NCI-H446 (cell line): ENCODE results near the gene CETP.
"Not testable (repeated sequence)": the region's sequence is repeated elsewhere in the genome, so short reads cannot be mapped to it uniquely, and the experiment has no call there.

ENCODE experiments used
- DNase-seq, 2 experiments: peaks; one replicate each; lab custom pipeline; 2025; lab: John Stamatoyannopoulos, UW

CETP gene

GRCh38 chr16:56980792-56981724 is 19.3 kb downstream of the CETP start:
- no peak for DNase-seq

DNA sequence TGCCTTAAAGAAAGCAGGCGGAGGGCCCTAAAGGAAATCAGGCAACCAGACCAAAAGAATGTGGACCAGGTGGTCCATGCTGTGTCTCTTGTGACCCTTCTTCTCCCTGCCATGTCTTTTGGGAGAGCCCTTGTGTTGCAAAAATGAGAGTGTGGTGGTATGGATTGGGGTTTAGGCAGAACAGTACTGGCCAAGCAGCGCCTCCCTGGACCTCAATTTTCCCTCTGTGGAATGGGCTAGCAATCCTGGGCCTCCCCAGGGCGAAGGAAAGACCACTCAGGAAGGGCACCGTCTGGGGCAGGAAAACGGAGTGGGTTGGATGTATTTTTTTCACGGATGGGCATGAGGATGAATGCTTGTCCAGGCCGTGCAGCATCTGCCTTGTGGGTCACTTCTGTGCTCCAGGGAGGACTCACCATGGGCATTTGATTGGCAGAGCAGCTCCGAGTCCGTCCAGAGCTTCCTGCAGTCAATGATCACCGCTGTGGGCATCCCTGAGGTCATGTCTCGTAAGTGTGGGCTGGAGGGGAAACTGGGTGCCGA is 20.1 kb downstream of the CETP start:
- no peak for DNase-seq

DNA sequence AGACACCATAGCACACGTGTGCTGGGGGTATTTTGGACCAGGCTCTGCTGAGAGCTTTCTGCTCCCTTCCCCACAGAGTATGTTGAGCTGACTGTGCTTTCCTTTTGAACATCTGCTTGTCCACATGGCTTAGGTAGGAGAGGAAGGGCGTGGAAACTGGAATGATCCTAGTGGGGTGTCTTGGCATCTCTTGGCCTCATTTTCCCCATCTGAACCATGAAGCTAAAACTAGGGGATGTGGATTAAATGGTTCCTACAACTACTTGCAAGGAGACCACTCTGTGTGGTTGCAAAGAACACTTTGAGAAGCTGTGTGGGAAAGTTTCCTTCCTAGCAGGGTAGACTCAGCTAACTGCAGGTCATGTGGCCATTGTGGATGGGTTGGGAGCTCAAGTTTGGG is 20.9 kb downstream of the CETP start:
- no peak for DNase-seq

GRCh38 chr16:56983211-56983751 is 21.5 kb downstream of the CETP start:
- DNase-seq: no peak

DNA sequence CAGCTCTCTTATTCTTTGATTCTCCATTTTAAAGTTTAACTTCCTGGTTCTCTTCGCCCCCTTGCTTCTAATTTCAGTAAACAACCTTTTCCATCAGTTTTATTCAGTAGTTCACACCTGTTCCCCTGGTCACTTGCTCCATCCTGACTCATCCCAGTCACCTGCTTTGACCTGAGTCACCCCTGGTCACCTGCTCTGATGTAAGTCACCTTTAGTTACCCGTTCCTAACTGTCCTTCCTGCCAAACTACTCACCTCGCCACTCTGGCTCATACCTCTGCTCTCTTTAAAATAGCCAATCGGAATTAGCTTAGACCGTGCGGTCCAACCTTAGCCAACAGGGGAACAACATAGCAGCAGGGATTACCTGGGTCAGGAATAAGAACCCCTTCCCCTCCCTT is 22.9 kb downstream of the CETP start:
- no peak for DNase-seq

- DNase-seq: peak in 1 of 2 experiments; percentile 35
These were observed 23.7 kb downstream of the CETP start for GRCh38 chr16:56985288-56985961.

- no peak for DNase-seq
These were observed 24.2 kb downstream of the CETP start for GRCh38 chr16:56985962-56986360.

GRCh38 chr16:56986361-56986760 is 24.6 kb downstream of the CETP start:
- no peak for DNase-seq

DNA sequence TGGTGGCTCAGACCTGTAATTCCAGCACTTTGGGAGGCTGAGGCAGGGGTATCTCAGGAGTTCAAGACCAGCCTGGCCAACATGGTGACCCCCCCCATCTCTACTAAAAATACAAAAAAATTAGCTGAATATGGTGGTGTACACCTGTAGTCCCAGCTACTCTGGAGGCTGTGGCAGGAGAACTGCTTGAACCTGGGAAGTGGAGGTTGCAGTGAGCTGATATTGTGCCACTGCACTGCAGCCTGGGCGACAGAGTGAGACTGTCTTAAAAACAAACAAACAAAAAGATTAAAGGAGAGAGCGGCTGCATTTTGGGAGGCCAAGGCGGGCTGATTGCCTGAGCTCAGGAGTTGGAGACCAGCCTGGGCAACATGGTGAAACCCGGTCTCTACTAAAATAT is 25.2 kb downstream of the CETP start:
- DNase-seq: not testable (repeated sequence)

DNA sequence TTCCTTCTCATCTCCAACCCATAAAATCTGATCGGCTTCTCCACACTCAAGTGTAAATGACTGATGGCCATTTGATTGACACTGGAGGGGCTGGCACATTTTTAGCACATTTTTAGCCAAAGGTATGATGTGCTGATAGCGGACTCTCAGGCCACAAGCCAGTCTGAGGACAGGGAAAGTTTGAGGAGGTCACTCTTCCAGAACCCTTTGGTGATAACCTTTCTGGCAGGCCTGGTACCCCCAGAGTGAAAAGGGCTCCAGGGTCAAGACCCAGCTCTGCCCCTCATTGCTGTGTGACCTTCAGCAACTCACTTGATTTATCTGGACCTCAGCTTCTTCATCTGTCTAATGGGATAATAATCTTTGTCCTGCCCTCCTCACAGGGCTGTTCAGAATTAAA is 25.9 kb downstream of the CETP start:
- DNase-seq: no peak

- DNase-seq: no peak
These were observed 26.6 kb downstream of the CETP start for GRCh38 chr16:56988161-56988947.

DNA sequence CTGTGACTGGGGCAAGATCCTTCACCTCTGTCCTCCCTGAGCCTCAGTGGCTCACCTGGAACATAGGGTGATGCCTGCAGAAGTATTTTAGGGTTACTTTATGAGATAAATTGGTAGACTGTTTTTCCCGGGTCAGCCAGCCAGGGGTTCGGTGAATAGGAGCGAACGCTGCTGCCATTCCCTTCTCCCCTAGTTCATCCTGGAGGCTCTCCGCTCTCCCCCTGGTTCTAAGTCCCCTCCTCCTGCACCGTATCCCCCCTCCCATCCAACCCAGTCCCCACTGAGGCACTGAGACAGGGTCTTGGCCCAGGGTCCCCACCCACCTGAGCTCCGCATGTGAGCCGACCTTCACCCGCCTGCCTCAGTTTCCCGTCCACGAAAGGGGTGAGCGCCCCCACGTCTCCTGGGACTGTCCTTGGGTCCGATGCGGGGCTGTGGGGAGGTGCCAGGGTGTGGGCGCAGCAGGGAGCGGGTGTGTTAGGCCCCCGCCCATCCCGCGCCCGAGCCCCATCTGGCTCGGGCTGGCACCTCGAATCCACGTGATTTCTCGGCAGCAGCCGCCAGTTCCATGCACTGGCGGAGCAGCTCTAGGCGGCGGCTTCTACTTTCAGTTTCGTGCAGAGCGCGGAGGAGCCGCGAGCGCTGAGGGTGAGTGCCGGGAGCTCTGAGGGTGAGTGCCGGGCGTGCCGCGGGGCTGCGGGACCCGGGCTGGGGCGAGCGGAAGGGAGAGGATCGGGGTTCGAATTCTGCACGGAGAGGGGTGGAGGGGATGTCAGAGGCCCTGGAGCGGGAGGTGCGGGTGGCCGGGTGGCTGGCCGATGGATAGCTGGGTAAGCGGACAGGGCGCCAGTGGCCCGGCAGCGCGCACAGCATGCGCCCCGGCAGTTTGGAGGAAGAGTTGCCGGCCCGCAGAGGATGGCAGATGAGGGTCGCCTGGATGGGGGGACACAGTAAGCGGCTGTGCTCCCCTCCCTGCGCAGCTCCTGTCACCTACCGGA is 27.5 kb downstream of the CETP start, which contains the start of gene NLRC5:
Gene NLRC5, plus strand, starts transcription at position 610 of the 998 bp plus-strand sequence. CDS start 31,156 bp downstream, outside the sequence.
- peak in 1 of 2 experiments; percentile 40 for DNase-seq

- no peak for DNase-seq
These were observed 28.2 kb downstream of the CETP start for GRCh38 chr16:56989988-56990387.

GRCh38 chr16:56990407-56991286 is 28.9 kb downstream of the CETP start:
- no peak for DNase-seq

GRCh38 chr16:56992431-56992830 is 30.7 kb downstream of the CETP start:
- DNase-seq: not testable (repeated sequence)

DNA sequence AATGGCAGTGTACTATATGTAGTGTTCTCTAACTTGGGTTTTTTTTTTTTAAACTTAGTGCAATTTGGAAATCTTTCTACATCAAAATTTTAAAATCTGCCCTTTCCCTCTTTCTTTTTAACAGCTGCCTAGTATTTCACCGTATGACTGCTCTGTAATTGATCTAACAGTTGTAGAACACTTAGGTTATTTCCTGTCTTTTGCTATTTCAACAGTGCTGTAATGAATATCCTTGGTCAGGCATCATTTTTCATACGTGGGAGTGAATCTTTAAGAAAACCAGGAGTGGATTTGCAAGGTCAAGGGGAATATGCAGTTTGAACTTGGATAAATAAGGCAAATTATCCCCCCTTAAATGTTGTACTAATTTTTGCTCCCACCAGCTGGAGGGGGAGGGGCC is 31.5 kb downstream of the CETP start:
- DNase-seq: no peak

GRCh38 chr16:56994311-56994710 is 32.6 kb downstream of the CETP start:
- no peak for DNase-seq

DNA sequence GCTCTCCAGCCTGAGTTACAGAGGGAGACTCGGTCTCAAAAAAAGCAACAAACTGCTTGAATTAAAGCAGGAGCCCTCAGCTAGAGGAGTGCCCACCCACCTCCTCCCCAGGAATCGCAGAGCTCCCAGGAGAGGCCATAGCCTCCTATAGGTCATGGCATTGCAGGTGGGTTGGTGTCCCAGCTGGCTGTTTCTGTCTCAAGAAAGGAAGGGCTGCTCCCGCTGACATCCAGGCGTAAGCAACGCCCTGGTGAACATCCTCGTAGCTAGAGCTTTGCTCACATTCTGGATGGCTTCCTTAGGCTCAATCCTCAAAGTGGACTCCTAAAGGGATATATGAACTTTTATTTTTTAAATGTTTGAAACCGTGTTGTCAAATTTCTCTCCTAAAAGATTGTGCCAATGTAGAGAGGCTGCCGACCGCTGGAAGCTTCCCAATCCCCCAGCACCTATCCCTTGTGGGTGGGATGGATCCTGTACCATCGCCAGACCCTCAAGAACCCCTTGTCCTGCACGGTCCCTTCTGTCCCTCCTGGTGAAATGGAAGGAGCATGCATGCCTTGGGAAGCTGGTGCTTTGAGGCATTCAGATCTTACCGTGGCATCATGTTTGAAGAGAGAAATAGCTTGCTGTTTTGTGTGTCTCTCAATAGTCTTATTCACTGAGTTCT is 33.5 kb downstream of the CETP start:
- no peak for DNase-seq

- no peak for DNase-seq
These were observed 35.5 kb downstream of the CETP start for GRCh38 chr16:56997264-56997663.
